ENCODE results near the gene PLA2G6. TPM values are rescaled to one million over a fixed set of nuclear protein-coding genes. Genes with fewer than 3 reads are reported as not detected.

PLA2G6 gene
- total and polyA plus RNA-seq, 8 donors, result 6.0 to 68.3 (median 25.8) TPM

GRCh38 chr22:38110863-38111852, 70.5 kb downstream of the PLA2G6 start:
- DNase-seq, result peak; percentile 68 to 82
- Histone ChIP-seq H3K4me1 (peaks cover 9 to 57% (median 37%) of the 10 kb centered on the region in 4 donors), H3K36me3 (peaks cover 0 to 37% (median 9%) of the 10 kb centered on the region in 4 donors), H3K4me3 (peak overlapping the region in 1 of 4 donors; percentile 9), H3K27ac (peak overlapping the region; percentile 28 to 83 (median 37)), H3K27me3 (no peaks in the 10 kb centered on the region), H3K9me3 (no peaks in the 10 kb centered on the region)
- WGBS, 5 donors, result 35 to 65% (median 48%) methylated on average over 12 to 30 of the region's 30 CpGs
- intact Hi-C loops (cut with DNase I; ENCODE audit: low total_unique reads), result no loop called here
- TF ChIP-seq EP300 (IDR thresholded peaks at IDR 0.05) (no peak), POLR2A (IDR thresholded peaks at IDR 0.05) (no peak), CTCF (IDR thresholded peaks at IDR 0.05) (no peak), POLR2AphosphoS5 (IDR thresholded peaks at IDR 0.05) (no peak)

GRCh38 chr22:38110008-38110862, 71.4 kb downstream of the PLA2G6 start, which contains the start of gene BAIAP2L2:
Gene BAIAP2L2, minus strand, starts transcription at chr22:38110684. Its CDS starts 159 bp downstream, at chr22:38110525.
- Histone ChIP-seq H3K4me3 (peak within 1 kb of the TSS in 3 of 4 donors; percentile 9 to 26 (median 19)), H3K36me3 (peaks cover 0 to 34% (median 4%) of the 10 kb centered on the region in 4 donors)
- intact Hi-C loops (cut with DNase I; ENCODE audit: low total_unique reads), result no loop called here

GRCh38 chr22:38109371-38110001, 72.1 kb downstream of the PLA2G6 start:
- Histone ChIP-seq H3K27me3 (no peaks in the 10 kb centered on the region), H3K36me3 (peaks cover 0 to 33% (median 2%) of the 10 kb centered on the region in 4 donors), H3K27ac (peak overlapping the region in 2 of 5 donors; percentile 2 to 13), H3K4me3 (no peak overlapping the region), H3K9me3 (no peaks in the 10 kb centered on the region), H3K4me1 (peaks cover 9 to 53% (median 32%) of the 10 kb centered on the region in 4 donors)
- WGBS, 5 donors, result 80 to 90% (median 86%) methylated on average over 10 to 22 of the region's 22 CpGs
- intact Hi-C loops (cut with DNase I; ENCODE audit: low total_unique reads), result no loop called here
- DNase-seq, result peak in 1 of 2 donors; percentile 59
- no peak for TF ChIP-seq POLR2AphosphoS5 (IDR thresholded peaks at IDR 0.05)

More at GRCh38 chr22:38110008-38110862, 71.4 kb downstream of the PLA2G6 start, which contains the start of gene BAIAP2L2:
- H3K9me3 ChIP-seq, result no peaks in the 10 kb centered on the region
- 35 to 69% (median 55%) methylated on average over 14 to 19 of the region's 19 CpGs for WGBS, 5 donors
- peak within 1 kb of the TSS; percentile 28 to 83 (median 37) for H3K27ac ChIP-seq
- DNase-seq, result peak; percentile 60 to 86
- peaks cover 9 to 57% (median 37%) of the 10 kb centered on the region in 4 donors for H3K4me1 ChIP-seq
- H3K27me3 ChIP-seq, result no peaks in the 10 kb centered on the region
- TF ChIP-seq POLR2AphosphoS5 (IDR thresholded peaks at IDR 0.05), result peak in 1 of 3 donors; percentile 3
- no peak for TF ChIP-seq POLR2A (IDR thresholded peaks at IDR 0.05)
- TF ChIP-seq CTCF (IDR thresholded peaks at IDR 0.05), result no peak
- TF ChIP-seq EP300 (IDR thresholded peaks at IDR 0.05), result no peak

- Histone ChIP-seq H3K36me3 (peaks cover 0 to 33% (median 2%) of the 10 kb centered on the region in 4 donors), H3K4me3 (no peak overlapping the region), H3K27ac (peak overlapping the region in 2 of 5 donors; percentile 53 to 57), H3K27me3 (no peaks in the 10 kb centered on the region), H3K4me1 (peaks cover 9 to 49% (median 29%) of the 10 kb centered on the region in 4 donors), H3K9me3 (no peaks in the 10 kb centered on the region)
- 76 to 84% (median 78%) methylated on average over 15 of the region's 15 CpGs for whole genome bisulfite sequencing, 5 donors
- no peak for TF ChIP-seq EP300 (IDR thresholded peaks at IDR 0.05)
- no peak for TF ChIP-seq CTCF (IDR thresholded peaks at IDR 0.05)
- no peak for TF ChIP-seq POLR2A (IDR thresholded peaks at IDR 0.05)
- no peak for TF ChIP-seq POLR2AphosphoS5 (IDR thresholded peaks at IDR 0.05)
- intact Hi-C loops (cut with DNase I; ENCODE audit: low total_unique reads), result no loop called here
- DNase-seq, result no peak
Measured at GRCh38 chr22:38108561-38109319, 72.9 kb downstream of the PLA2G6 start.

Measured in stomach (tissue), 9 donors.